Activated CD8-positive, alpha-beta T cell treated with anti-CD3 and anti-CD28 coated beads, Interleukin-2, amount 10 ng/mL, durations not matched to agents 7 days and 5 days (primary cell): Measurements from ENCODE around the gene GABBR2. TPM values are rescaled to one million over a fixed set of nuclear protein-coding genes. Genes with fewer than 3 reads are reported as not detected.
"Not testable (repeated sequence)": the region's sequence is repeated elsewhere in the genome, so short reads cannot be mapped to it uniquely, and the experiment has no call there.

Experiments
- ATAC-seq: fragments of 150-1000 bp; cut with Tn5 transposase; one replicate; pipeline ENCODE4 v1.10.0; 2021; ENCODE audit warnings: moderate library complexity
- CTCF ChIA-PET: fragments of 350-600 bp; sonication (Branson Sonifier 250); formaldehyde crosslinking; loops from one replicate; lab custom pipeline; 2021; ENCODE audit warnings: antibody characterized with exemption; lab: Charles Lee
- POLR2A ChIA-PET: fragments of 350-600 bp; sonication (Branson Sonifier 250); formaldehyde crosslinking; loops from one replicate; lab custom pipeline; 2021; ENCODE audit warnings: antibody characterized with exemption; lab: Charles Lee
- DNase-seq: peaks from one replicate; pipeline ENCODE4 v3.0.0-alpha.2; 2020
- H3K27ac Mint-ChIP-seq: one replicate; pipeline ENCODE4 v1.8.0; 2021; ENCODE audit warnings: mild to moderate bottlenecking, mixed read lengths
- H3K27me3 Mint-ChIP-seq: one replicate; pipeline ENCODE4 v1.8.0; 2021; ENCODE audit warnings: low read depth, mixed read lengths
- H3K36me3 Mint-ChIP-seq: one replicate; pipeline ENCODE4 v1.8.0; 2021; ENCODE audit warnings: low read depth, mixed read lengths
- H3K4me1 Mint-ChIP-seq: one replicate; pipeline ENCODE4 v1.8.0; 2021; ENCODE audit warnings: low read depth, mixed read lengths
- H3K4me3 Mint-ChIP-seq: one replicate; pipeline ENCODE4 v1.8.0; 2021; ENCODE audit warnings: mild to moderate bottlenecking, mixed read lengths
- H3K9me3 Mint-ChIP-seq: one replicate; pipeline ENCODE4 v1.8.0; 2022; ENCODE audit warnings: mixed read lengths; ENCODE audit not compliant: insufficient read depth
- total RNA-seq, 2 experiments: library from RNA; stranded (reverse); gene quantifications; one replicate each; pipeline ENCODE4 v1.2.3, GENCODE V29; 2021

GABBR2 gene
- total RNA-seq, 2 experiments from 2014 or later, result not detected

DNA sequence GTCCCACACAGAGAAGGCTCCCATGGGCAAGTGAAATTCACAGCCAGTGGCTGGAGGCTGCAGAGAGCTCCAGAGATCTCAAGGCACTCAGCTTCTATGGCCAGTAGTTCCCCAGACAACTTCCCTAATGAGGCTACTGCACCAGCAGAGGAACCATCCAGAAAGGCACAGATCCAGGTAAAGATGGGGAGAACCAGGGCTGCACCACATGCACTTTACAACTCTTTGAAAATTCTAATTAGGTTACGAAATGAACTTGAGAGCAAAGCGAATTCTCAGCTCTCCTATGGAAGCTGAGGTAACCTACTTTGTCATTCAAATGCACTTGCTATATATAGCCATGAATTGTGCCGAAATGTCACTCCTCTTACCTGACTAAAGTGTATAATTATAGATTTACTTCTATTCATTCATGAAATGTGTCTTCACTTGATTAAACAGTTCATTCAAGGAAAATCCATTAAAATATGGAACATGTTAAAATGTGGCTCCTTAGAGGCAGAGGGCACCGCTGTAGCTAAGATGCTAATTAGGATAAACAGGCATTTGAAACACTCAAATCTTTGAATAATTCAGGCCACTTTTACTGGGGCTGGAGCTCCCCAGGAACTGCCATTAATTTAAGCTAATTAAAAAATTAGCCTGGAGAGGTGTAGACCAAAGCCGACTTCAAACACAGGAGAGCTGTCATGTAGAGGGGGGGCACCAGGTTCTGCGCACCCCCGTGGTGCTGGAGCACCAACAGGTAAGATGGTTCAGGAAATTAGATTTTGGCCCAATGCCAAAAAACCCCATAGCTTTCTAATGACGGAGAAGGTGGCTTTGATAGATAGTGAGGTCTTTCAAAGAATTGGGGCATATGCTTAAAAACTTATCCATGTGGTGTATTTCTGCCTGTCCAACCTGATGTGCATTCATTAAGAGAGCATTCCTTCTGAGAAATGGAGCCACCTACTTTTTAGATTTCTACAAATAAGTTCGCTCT is 204.1 kb downstream of the GABBR2 start:
- peaks cover 5% of the 10 kb centered on the region for H3K27me3 Mint-ChIP-seq
- no peak overlapping the region for H3K4me3 Mint-ChIP-seq
- H3K36me3 Mint-ChIP-seq, result no peaks in the 10 kb centered on the region
- H3K9me3 Mint-ChIP-seq, result no peaks in the 10 kb centered on the region
- ChIA-PET CTCF (no interaction called here), POLR2A (interaction anchor here (0.6 to 1.0 kb wide), 2 partner anchors 66 to 1012 kb away, joined by 3 read pairs; no protein-coding TSS in a partner anchor)
- ATAC-seq, result no peak
- no peak overlapping the region for H3K27ac Mint-ChIP-seq
- no peaks in the 10 kb centered on the region for H3K4me1 Mint-ChIP-seq
- no peak for DNase-seq

DNA sequence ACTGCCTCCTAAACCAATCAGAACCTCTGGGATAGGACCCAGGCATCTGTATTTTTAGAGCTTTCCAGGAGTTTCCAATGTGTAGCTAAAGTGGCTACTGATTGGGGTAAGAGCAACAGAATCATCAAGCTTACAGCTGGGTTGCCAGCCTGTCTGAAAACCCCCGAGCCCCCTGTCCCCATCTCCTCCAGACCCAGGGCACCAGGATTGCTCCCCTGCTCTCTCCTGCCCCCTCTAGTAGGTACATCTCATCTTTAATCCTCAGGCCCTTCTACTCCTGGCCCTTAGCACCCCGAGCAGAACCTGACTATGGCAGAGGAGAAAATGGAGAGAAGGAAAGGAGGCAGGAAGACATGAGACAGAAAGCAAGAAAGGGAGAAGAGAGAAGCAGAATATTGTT is 204.9 kb downstream of the GABBR2 start:
- H3K4me1 Mint-ChIP-seq, result no peaks in the 10 kb centered on the region
- ATAC-seq, result no peak
- H3K27me3 Mint-ChIP-seq, result peaks cover 5% of the 10 kb centered on the region
- CTCF ChIA-PET, result no interaction called here
- H3K9me3 Mint-ChIP-seq, result no peaks in the 10 kb centered on the region
- H3K36me3 Mint-ChIP-seq, result no peaks in the 10 kb centered on the region
- no peak for DNase-seq
- POLR2A ChIA-PET, result no interaction called here
- no peak overlapping the region for H3K27ac Mint-ChIP-seq
- H3K4me3 Mint-ChIP-seq, result no peak overlapping the region

DNA sequence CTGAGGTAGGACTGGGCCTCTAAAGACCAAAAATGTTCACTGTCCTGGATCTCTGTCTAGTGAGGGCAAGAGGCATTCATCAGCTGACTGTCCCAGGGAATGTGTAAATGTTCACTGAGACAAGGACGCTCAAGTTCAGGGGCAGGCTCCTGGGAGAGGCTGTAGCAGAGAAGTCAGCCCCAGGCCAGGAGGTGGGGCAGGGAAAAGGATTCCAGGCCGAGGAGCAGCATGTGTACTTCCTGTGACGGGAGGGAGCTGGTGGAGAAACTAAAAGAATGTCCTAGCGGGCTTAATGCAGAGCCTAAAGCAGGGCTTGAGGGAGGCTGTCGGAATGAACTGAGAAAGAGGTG is 205.8 kb downstream of the GABBR2 start:
- ATAC-seq (no peak), DNase-seq (no peak)
- H3K27ac Mint-ChIP-seq, result no peak overlapping the region
- H3K9me3 Mint-ChIP-seq, result no peaks in the 10 kb centered on the region
- no peak overlapping the region for H3K4me3 Mint-ChIP-seq
- H3K27me3 Mint-ChIP-seq, result peaks cover 6% of the 10 kb centered on the region
- CTCF ChIA-PET, result no interaction called here
- H3K36me3 Mint-ChIP-seq, result no peaks in the 10 kb centered on the region
- POLR2A ChIA-PET, result no interaction called here
- no peaks in the 10 kb centered on the region for H3K4me1 Mint-ChIP-seq

DNA sequence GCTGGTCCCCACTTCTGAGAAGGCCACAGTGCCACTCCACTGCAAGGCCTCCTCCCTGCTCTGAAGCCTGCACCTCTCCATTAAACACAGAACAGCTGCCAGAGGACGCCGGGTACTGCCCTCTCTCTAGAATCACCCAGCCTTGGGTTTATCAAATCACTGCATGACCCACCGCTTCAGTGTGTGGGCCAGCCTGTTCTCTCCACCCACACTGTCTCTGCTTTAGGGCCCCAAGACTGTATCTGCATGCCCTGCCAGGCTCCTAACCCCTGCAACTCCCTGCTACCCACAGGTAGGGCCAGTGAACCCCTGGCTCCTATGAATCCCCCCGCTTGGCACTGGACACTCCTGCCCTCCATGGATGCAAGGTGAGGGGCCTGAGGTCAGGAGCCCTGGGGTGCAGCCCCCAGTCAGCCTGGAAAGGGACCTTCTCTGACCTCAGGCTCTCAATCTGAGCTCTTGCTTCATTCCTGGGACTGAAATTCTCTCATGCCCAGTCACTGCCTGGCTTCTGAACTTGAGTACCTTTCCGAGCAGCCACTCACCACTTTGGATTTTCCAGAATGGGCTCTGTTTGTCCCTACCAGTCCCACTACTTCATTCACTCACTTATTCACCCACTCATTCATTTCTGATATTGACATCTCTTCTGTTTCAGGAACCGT is 206.3 kb downstream of the GABBR2 start:
- CTCF ChIA-PET, result no interaction called here
- H3K9me3 Mint-ChIP-seq, result no peaks in the 10 kb centered on the region
- POLR2A ChIA-PET, result no interaction called here
- DNase-seq (no peak), ATAC-seq (no peak)
- no peak overlapping the region for H3K4me3 Mint-ChIP-seq
- no peaks in the 10 kb centered on the region for H3K4me1 Mint-ChIP-seq
- no peak overlapping the region for H3K27ac Mint-ChIP-seq
- no peaks in the 10 kb centered on the region for H3K36me3 Mint-ChIP-seq
- peaks cover 8% of the 10 kb centered on the region for H3K27me3 Mint-ChIP-seq

DNA sequence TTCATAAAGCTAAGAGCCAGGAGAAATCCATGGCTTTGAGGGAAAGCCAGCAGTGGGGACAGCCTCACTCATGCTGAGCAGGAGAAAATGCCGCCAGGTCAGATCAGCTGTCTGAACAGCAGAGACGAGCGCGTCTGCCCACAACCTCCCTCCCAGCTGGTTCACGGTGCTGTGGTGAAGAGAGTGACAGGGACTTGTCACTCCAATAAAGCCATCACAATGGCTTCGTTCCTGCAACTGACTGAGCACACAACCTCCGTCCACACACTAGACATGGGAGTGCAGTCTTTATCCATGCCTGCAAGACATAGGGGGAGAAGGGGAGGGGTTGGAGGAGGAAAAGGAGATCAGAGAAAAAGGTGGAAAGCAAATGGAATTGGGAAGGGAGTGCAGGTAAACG is 206.9 kb downstream of the GABBR2 start:
- Mint-ChIP-seq H3K36me3 (no peaks in the 10 kb centered on the region), H3K4me1 (no peaks in the 10 kb centered on the region), H3K9me3 (no peaks in the 10 kb centered on the region), H3K4me3 (no peak overlapping the region), H3K27ac (no peak overlapping the region), H3K27me3 (peaks cover 8% of the 10 kb centered on the region)
- CTCF ChIA-PET, result no interaction called here
- no peak for ATAC-seq
- DNase-seq, result no peak
- POLR2A ChIA-PET, result no interaction called here

DNA sequence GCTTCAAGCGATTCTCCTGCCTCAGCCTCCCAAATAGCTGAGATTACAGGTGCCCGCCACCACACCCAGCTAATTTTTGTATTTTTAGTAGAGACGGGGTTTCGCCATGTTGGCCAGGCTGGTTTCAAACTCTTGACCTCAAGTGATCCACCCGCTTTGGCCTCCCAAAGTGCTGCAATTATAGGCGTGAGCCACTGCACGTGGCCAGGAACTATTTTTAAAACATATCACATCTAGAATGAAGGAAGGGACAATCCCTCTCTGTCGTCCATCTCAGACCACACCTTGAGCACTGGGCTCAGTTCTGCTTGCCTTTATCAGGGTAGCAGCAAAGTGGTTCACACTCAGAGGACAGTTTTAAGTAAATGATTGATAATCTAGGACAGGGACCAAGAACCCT is 207.5 kb downstream of the GABBR2 start:
- ATAC-seq, POLR2A ChIA-PET, H3K4me3 Mint-ChIP-seq, CTCF ChIA-PET, H3K9me3 Mint-ChIP-seq, H3K4me1 Mint-ChIP-seq, H3K27me3 Mint-ChIP-seq, H3K27ac Mint-ChIP-seq, H3K36me3 Mint-ChIP-seq, DNase-seq: not testable (repeated sequence)

DNA sequence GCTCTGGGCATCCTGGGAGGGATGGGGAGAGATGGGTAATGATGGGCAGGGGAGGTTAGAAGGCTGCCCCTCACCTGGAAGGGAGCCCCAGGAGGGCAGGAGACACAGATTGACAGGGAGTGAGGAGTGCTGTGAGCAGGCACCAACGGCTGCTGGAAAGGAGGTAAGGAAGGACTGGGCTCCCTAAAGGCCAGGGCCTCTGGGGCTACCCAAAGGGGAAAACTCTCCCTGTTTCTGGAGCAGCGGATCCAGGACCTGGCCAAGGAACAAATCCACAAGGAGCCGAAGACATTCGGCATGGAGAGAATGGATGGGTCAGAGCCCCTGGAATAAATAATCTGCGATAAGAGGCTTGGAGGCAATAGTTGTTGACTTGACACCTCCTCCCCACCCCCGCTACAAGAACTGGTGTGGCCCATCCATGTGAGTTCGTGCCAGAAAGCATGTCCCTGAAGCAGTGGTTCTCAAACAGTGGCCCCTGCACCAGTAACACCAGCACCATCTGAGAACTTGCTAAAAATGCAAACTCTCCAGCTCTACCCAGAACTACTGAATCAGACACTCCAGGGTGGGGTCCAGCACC is 208.3 kb downstream of the GABBR2 start:
- DNase-seq (no peak), ATAC-seq (no peak)
- Mint-ChIP-seq H3K27me3 (peaks cover 7% of the 10 kb centered on the region), H3K4me3 (no peak overlapping the region), H3K36me3 (no peaks in the 10 kb centered on the region), H3K27ac (no peak overlapping the region), H3K9me3 (no peaks in the 10 kb centered on the region), H3K4me1 (no peaks in the 10 kb centered on the region)
- ChIA-PET POLR2A (no interaction called here), CTCF (no interaction called here)

DNA sequence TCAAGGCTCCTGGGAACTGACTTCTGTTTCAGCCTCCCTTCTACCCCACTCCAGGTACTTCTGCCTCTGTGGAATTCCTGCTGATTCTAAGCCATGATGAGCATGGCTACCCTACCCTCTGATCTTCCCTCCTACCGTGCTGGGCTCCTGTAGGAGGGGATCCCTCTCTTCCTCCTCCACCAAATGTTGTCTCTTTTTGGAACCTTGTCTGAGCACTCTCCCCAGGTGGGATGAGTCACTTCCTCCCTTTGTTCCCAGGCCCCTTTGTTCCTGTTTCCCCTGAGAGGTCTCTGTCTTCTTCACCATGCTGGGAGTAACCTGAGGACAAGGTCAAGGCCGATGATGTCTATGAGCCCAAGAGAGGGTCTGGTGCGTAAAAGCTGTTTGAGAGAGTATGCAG is 213.2 kb downstream of the GABBR2 start:
- CTCF ChIA-PET, result no interaction called here
- Mint-ChIP-seq H3K9me3 (no peaks in the 10 kb centered on the region), H3K27me3 (peaks cover 17% of the 10 kb centered on the region), H3K4me3 (no peak overlapping the region), H3K4me1 (no peaks in the 10 kb centered on the region), H3K27ac (no peak overlapping the region), H3K36me3 (no peaks in the 10 kb centered on the region)
- DNase-seq, result no peak
- no peak for ATAC-seq
- POLR2A ChIA-PET, result no interaction called here

DNA sequence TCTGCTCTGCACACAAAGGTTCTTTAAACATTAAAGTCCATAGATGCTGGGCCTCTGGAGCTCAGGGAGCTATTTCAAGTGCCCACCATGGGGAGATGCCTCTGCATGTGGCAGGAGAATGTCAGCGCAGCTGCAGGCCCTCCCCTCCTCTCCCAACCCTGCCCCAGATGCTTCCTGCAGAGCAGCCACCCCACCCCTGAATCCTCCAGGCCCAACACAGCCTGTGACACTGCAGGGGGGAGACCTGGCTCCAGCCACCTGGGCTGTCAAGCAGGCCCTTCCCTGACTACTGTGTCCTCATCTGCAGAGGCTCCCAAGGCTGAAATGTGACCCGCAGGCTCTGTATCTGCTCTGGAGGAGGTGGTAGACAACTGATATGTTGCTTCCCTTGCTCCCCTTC is 213.9 kb downstream of the GABBR2 start:
- DNase-seq (no peak), ATAC-seq (no peak)
- CTCF ChIA-PET, result no interaction called here
- H3K36me3 Mint-ChIP-seq, result no peaks in the 10 kb centered on the region
- POLR2A ChIA-PET, result no interaction called here
- H3K27ac Mint-ChIP-seq, result no peak overlapping the region
- H3K4me1 Mint-ChIP-seq, result no peaks in the 10 kb centered on the region
- no peak overlapping the region for H3K4me3 Mint-ChIP-seq
- no peaks in the 10 kb centered on the region for H3K9me3 Mint-ChIP-seq
- peaks cover 17% of the 10 kb centered on the region for H3K27me3 Mint-ChIP-seq

DNA sequence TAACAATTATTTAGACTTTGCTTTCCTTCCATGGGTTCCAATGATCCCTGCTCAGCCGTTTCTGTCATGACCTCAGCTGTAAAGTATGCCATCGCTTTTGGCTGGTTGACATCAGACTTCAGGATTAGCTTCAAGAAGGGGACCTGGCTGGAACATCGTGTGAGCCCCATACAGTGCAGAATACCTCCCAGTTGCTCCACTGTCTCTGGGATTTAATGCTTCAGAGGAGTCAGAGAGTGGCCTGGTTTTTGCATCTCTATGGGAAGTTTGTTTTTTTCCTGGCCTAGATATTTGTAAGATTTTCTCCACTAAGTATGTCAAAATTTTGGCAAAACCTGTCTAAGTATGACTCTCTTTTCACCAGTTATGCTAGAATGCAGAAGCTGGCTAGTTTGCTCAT is 216.9 kb downstream of the GABBR2 start:
- CTCF ChIA-PET, result no interaction called here
- H3K27ac Mint-ChIP-seq, result no peak overlapping the region

DNA sequence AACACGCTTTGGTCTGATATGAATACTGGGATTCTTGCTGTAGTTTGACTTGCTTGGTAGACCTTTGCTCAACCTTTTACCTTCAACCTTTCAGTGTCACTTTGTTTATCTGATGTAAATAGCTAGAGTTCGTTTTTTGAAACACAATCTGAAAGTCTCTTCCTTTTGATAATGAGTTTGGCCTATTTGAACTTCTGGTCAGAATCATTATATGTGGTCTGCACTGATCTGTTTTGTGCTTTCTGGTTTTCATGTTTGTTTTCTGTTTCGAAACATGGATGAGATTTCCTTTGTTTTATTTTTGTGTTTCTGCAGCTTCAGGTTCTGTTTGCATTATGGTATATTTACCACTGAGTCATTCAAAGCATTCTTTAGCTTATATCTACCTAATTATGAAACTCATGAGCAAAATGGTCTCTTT is 217.5 kb downstream of the GABBR2 start:
- Mint-ChIP-seq H3K27ac (no peak overlapping the region), H3K9me3 (no peaks in the 10 kb centered on the region), H3K36me3 (no peaks in the 10 kb centered on the region), H3K4me3 (no peak overlapping the region), H3K27me3 (peaks cover 15% of the 10 kb centered on the region), H3K4me1 (no peaks in the 10 kb centered on the region)
- CTCF ChIA-PET, result no interaction called here
- ATAC-seq (no peak), DNase-seq (no peak)
- POLR2A ChIA-PET, result no interaction called here

More for the DNA sequence above, 216.9 kb downstream of the GABBR2 start:
- POLR2A ChIA-PET, result no interaction called here
- ATAC-seq, result no peak
- Mint-ChIP-seq H3K27me3 (peaks cover 15% of the 10 kb centered on the region), H3K4me1 (no peaks in the 10 kb centered on the region), H3K36me3 (no peaks in the 10 kb centered on the region), H3K4me3 (no peak overlapping the region), H3K9me3 (no peaks in the 10 kb centered on the region)
- no peak for DNase-seq
